PFSK-1 (cell line): ENCODE measurements around the gene DNAH17.

Experiments
- FOXP2 ChIP-seq: optimal IDR thresholded peaks from 2 replicates; pipeline ENCODE3; 2011; ENCODE audit warnings: borderline replicate concordance, control low read depth, inconsistent platforms; ENCODE audit not compliant: insufficient read depth; ENCODE audit errors: extremely low read length, extremely low read depth
- POLR2AphosphoS5 ChIP-seq: IDR thresholded peaks from 2 replicates; pipeline ENCODE4 v1.6.1; 2012; ENCODE audit warnings: low read depth, mild to moderate bottlenecking, control low read depth, low read length, moderate library complexity
- SIN3A ChIP-seq: IDR thresholded peaks from 2 replicates; pipeline ENCODE4 v1.6.1; 2012; ENCODE audit warnings: mild to moderate bottlenecking, low read length, moderate library complexity, borderline replicate concordance; ENCODE audit not compliant: insufficient read depth
- TAF1 ChIP-seq: IDR thresholded peaks from 2 replicates; pipeline ENCODE4 v1.6.1; 2012; ENCODE audit warnings: low read length, control low read depth, borderline replicate concordance; ENCODE audit not compliant: insufficient read depth
- TF ChIP-seq, protein P1 (sequence below), 2 experiments: IDR thresholded peaks; 2 replicates each; pipeline versions ENCODE4 v1.6.1 to v1.8.0; 2011 to 2012; ENCODE audit warnings: low read depth in 2 of 2, low read length in 2 of 2, control low read depth in 1 of 2, inconsistent platforms in 1 of 2, mild to moderate bottlenecking in 1 of 2, moderate library complexity in 1 of 2; ENCODE audit not compliant: insufficient read depth in 1 of 2

The DNAH17 gene

DNA sequence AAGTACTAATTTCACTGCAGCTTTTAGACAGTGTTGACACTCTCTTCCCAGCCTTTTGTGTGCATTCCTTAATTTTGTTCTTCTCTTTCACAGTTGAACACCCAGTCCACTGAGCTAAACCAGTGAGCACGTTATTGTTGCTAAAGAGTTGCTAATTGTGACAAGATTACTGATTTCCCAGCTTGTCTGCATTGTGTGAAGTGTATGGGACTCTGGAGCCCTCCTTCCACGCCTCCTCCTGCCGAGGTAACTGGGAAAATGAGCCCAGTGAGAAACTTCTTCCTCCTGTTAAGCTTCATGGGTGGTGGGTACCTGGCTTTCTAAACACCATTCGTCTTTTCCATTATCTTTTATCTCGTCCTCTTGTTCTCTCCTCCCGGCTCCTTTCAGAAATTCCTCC lies 29.8 kb upstream of the DNAH17 start:
- TF ChIP-seq SIN3A (no peak), POLR2AphosphoS5 (no peak), FOXP2 (no peak), TAF1 (no peak)
- TF ChIP-seq, protein P1, sequence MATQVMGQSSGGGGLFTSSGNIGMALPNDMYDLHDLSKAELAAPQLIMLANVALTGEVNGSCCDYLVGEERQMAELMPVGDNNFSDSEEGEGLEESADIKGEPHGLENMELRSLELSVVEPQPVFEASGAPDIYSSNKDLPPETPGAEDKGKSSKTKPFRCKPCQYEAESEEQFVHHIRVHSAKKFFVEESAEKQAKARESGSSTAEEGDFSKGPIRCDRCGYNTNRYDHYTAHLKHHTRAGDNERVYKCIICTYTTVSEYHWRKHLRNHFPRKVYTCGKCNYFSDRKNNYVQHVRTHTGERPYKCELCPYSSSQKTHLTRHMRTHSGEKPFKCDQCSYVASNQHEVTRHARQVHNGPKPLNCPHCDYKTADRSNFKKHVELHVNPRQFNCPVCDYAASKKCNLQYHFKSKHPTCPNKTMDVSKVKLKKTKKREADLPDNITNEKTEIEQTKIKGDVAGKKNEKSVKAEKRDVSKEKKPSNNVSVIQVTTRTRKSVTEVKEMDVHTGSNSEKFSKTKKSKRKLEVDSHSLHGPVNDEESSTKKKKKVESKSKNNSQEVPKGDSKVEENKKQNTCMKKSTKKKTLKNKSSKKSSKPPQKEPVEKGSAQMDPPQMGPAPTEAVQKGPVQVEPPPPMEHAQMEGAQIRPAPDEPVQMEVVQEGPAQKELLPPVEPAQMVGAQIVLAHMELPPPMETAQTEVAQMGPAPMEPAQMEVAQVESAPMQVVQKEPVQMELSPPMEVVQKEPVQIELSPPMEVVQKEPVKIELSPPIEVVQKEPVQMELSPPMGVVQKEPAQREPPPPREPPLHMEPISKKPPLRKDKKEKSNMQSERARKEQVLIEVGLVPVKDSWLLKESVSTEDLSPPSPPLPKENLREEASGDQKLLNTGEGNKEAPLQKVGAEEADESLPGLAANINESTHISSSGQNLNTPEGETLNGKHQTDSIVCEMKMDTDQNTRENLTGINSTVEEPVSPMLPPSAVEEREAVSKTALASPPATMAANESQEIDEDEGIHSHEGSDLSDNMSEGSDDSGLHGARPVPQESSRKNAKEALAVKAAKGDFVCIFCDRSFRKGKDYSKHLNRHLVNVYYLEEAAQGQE (IDR thresholded peaks at IDR 0.05; ENCODE audit: insufficient read depth in 1 of 2, low read depth in 2 of 2, low read length in 2 of 2) = no peak

DNA sequence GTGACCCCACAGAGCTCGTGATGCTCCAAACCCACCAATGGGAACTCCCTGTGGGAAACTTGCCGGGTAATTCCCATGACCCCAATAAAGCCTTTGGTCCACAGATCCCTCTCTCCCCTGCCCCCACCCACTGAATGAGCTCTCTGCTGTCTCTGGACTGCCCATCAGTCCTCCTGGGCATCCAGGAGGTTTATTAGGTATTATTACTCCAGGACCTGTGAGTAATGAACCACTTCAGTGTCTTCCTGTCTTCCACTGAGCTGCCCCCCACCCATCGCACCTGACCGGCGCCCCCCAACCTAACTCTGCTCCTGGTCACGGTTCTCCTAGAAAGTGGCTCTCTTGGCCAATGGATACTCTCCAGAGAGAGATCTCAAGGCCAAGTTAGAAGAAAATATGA lies 28.7 kb upstream of the DNAH17 start:
- no peak for TF ChIP-seq FOXP2
- no peak for TF ChIP-seq SIN3A
- TF ChIP-seq POLR2AphosphoS5 = no peak
- TF ChIP-seq TAF1 = no peak
- TF ChIP-seq, protein P1 (IDR thresholded peaks at IDR 0.05; ENCODE audit: insufficient read depth in 1 of 2, low read depth in 2 of 2, low read length in 2 of 2) = no peak

DNA sequence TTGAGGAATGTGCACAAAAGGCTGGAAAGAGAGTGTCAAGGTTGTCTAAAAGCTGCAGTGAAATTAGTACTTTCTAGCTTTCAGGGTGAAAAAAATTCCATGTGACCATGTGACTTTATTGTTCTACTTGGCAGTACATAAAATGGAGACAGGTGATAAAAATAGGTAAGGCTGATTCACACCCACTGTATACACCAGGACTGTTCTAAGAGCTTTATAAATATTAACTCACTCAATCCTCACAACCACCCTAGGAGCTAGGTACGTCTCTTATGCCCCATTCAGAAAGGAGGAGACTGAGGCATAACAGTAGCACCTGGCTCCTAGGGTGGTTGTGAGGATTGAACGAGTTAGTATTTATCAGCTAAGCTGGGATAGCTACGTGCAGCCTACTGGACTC lies 28.2 kb upstream of the DNAH17 start:
- no peak for TF ChIP-seq FOXP2
- TF ChIP-seq, protein P1 (IDR thresholded peaks at IDR 0.05; ENCODE audit: insufficient read depth in 1 of 2, low read depth in 2 of 2, low read length in 2 of 2) = no peak
- TF ChIP-seq SIN3A = no peak
- no peak for TF ChIP-seq TAF1
- TF ChIP-seq POLR2AphosphoS5 = no peak

DNA sequence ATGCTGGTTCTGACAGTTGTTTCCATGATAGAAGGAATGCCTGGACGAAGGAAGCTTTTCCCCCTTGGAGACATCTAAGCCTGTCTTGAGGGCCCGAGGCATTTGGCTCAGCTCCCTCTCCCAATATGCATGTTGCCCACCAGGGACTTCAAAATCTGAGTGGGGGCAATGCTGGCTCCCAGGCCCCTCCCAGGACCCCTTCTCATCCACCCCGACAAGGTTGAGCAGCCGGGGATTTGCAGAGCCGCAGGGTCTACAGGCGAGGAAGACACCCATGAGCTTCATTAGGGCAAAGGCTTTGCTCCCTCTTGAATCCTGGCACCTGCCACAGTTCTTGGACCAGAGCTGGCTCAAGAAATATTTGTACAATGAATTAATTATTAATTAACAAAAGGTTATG lies 25.1 kb upstream of the DNAH17 start:
- TF ChIP-seq TAF1 (no peak), POLR2AphosphoS5 (no peak), FOXP2 (no peak), SIN3A (no peak)
- TF ChIP-seq, protein P1 (IDR thresholded peaks at IDR 0.05; ENCODE audit: insufficient read depth in 1 of 2, low read depth in 2 of 2, low read length in 2 of 2) = no peak

DNA sequence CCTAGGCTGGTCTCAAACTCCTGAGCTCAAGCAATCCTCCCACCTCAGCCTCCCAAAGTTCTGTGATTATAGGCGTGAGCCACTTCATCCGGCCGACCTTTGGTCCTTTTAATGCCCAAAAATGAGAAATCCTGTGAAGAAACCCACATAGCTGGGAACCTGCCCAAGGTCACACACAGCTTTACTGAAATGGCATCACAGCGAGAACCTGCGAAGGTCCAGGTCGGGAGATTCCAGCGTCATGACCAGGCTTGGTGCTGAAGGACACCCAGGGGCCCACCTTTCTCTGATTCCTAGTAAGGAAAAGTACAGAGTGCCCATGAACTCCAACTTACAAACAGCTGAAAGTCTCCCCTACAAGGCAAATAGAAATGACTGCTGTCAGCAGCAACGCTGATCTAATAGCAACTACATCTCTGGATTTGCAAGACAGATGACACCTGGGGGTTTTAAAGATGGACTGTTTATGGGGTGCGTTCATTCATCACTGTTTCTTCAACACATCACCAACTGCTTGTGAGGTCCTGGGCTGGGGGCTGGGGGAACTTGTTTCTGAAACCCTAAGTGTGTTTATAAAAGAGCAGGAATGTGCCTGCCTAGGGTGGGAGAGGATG lies 24.5 kb upstream of the DNAH17 start:
- TF ChIP-seq TAF1 = no peak
- no peak for TF ChIP-seq SIN3A
- no peak for TF ChIP-seq FOXP2
- TF ChIP-seq POLR2AphosphoS5 = no peak
- TF ChIP-seq, protein P1 (IDR thresholded peaks at IDR 0.05; ENCODE audit: insufficient read depth in 1 of 2, low read depth in 2 of 2, low read length in 2 of 2) = no peak
